GM18861 (cell line): ENCODE measurements around the gene VWF.

Experiments used
- ATAC-seq: cut with Tn5 transposase; IDR thresholded peaks from one replicate; pipeline ENCODE4 v1.9.1; 2021; ENCODE audit not compliant: unreplicated experiment

Gene VWF

GRCh38 chr12:5988659-5989116, 135.8 kb downstream of the VWF start:
- peak; percentile 77 for ATAC-seq

- ATAC-seq, result no peak
These were observed 136.4 kb downstream of the VWF start for GRCh38 chr12:5988088-5988487.

GRCh38 chr12:5987573-5987972, 136.9 kb downstream of the VWF start:
- no peak for ATAC-seq

DNA sequence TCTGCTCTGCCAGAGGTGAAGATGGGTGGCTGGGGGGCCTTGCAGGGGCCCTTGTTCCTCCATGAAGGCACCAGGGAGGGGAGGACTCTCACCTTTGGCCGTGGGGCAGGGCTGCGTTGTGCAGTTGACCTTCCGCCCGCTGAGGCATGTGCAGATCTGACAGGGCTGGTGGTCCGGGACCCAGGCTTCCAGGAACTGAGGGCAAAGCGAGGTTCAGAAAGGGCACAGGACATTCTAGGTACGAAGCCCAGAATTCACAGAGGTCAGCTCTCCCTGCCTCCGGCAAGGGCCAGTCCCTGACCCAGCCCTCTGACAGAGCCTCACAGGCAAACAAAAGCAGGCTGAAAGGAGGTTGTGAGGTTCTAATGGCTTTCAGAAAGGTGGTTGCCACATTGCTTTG, 139.0 kb downstream of the VWF start:
- ATAC-seq, result no peak

DNA sequence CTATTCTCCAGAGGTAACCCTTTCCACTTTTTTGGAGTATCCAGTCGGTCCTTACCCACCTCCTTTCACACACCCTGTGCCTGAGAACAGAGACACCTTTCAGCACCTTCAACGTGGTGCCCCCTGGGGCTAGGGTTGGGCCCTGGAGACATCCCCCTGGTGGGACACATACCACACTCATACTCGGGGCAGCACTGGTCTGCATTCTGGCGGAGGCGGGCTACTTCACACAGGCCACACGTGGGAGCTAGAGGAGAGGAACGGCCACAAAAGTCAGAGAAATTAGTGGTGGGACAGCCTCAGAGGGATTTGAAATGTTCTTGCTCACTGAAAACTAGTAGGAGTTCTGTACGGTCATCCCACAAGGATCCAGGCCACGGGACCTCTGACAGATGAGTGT, 139.6 kb downstream of the VWF start:
- no peak for ATAC-seq

DNA sequence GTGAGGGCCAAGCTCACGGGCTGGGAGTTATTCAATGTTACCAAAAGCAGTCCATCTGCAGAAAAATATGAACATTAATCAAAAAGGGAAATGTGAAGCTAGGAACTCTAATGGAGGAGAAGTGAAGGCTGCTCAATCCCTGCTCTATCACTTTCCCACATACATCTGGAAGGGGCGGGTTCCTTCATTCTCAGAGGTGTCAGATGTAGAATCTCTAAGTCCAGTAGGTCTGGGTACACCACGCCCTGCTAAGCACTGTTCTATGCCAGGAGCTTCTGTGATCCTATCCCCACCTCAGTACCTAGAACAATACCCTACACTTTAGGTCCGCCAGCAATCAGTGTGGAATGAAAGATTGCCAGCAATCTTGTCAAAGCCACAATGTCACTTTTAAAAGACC, 142.4 kb downstream of the VWF start:
- no peak for ATAC-seq

- no peak for ATAC-seq
These were observed 146.9 kb downstream of the VWF start for GRCh38 chr12:5977556-5977955.

DNA sequence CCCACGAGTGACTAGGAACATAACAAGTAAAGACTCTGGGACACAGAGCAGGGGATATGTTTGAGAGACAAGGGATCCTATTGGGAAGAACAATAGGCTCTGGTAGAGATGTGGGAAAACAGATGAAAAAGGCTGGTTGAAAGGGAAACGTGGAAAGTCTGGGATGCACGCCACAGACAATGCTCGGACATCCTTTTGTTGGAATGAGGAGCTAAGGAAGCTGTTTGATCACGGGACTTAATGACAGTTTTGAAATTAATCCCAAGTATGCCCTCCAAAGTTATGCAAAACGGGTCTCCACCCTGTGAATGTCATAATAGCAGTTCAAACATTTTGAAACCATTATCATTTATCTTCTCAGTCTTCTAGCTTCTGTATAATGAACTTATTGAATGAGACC, 147.8 kb downstream of the VWF start:
- no peak for ATAC-seq

GRCh38 chr12:5976196-5976595, 148.3 kb downstream of the VWF start:
- ATAC-seq, result no peak

DNA sequence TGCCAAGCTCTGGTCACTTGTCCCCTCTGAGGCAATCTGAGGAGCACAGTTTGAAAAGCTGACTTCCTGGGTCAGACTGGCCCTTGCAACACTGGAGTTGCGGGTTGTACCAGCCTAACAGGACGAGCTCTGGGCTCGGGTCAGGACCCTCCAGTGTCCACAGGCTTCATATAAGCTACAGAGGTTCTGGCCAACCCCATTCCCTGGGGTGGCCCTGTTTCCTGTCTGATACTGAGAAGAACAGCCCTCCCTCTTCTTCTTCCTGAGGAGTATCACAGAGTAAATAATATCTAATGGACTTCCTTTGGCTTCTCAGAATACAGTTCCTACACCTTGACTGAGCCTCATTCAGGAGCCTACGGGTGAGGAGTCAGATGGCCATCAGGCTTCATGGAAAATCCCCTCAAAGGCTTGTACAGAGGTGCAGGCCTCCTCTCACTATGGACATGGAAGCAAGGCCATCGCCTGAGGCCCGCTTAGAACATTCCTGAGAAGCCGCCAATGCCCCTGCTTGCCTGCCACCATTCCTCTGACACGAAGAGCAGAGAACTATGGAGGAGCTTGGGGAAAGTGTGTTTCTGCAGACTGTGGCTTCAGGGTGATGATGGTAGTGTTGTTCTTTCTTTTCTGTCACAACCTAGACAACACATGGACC, 150.9 kb downstream of the VWF start:
- ATAC-seq, result no peak

DNA sequence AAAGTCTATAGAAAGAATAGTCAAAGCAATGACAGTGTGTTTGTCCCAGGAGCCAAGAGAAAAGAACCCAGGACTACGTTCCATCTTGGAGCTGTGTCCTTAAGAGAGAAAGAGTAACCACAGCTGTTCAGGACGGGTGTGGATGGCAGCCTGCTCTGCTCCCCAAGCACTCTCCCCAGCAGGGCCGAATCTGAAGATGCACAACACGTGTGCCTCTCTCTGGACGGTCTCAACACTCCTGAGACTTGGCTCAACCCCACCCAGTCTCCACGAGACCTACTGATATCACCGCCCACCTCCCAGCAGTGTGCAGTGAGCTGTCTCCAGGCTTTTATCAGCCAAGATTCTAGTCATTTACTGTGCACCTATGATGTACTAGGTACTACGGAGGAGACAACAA, 152.1 kb downstream of the VWF start:
- ATAC-seq, result no peak

DNA sequence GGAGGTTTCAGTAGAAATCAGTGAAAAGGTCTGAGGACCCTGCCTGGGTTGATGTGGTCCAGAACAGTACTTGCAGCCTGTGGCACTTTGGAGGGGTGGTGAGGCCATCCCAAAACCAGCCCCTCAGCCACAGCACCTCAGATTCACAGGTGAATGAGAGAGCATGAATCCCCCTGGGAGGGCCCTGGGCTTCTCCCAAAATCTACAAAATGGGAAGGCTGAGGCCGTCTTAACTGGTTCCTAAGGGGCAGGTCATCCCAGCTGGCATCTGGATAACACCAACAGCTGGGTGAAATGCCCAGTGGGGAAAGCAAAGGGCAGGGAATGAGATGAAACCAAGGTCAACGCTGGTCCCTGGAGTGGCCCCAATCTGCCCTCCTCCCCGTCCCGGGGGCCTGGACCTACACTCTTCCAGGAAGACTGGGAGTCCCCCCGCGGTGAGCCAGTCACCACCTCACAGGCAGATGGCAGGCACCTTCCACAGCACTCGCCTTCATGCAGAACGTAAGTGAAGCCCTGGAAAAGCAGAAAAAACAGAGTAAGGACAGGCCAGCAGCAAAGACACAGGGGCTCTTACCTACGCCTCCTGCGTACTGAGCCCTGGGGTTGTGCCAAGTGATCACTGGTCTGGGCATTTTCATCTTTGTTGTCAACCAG, 153.1 kb downstream of the VWF start:
- no peak for ATAC-seq

DNA sequence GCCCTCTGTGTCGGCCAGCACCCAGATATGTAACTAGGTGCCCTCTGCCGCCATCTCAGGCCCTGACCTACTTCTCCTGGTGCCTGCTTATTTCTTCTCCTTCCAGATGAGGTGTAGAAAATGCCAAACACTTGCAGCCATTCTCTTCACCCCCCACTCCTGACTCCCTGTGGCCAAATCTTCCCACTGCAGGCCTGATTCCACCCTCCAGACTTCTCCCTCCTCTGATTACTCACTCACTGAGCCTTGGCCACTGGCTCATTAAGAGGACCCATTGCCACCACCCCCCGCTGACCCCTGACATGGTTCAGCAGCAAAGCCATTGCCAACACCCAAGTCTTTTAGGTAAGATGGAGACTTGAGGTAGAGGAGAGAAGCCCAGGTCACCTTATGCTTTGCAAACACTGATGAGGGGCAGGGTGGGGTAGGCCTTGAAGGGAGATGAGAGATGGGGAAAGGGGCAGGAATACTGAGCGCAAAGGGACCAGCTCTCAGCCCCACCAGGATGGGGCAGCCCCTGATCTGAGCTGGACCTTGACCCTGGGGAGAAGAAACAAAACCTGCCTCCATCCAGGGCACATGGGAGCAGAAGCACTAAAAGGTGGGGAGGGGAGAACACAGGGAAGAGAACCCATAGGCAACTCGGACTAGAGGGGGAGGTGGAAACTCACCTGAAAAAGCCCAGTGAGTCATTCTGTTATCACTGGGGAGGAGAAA, 154.3 kb downstream of the VWF start:
- ATAC-seq, result no peak

GRCh38 chr12:5969156-5969973, 155.1 kb downstream of the VWF start:
- ATAC-seq, result no peak

GRCh38 chr12:5967645-5968415, 156.6 kb downstream of the VWF start:
- ATAC-seq, result no peak

DNA sequence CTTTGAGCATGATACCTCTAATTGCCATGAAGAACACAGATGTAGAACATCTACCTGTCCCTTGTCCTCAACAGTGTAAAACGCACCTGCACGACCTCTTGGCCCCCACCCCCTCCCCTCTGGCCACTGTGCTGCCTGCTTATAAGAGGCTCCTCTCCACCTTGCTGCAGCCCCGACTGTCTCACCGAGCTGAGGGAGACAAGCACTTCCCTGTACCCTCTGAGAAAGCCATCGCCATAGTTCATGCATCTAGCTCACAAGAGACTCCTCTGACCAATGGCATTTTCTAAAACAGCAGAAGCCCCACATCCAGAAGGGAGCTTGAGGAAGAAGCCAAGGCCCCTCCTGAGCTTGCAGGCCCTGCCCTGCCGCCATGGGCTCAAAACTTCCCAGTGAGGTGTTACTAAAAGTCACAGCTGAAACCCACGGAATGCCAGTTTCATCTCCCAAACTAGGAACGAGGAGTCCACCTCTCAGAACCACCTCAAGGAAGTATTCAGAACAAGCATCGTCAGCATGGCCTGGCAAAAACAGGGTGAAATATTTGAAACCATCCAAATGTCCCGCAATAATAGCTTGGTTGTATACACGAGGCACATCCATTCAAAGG, 157.9 kb downstream of the VWF start:
- ATAC-seq, result no peak

GRCh38 chr12:5965950-5966383, 158.5 kb downstream of the VWF start:
- no peak for ATAC-seq

GRCh38 chr12:5964913-5965900, 159.3 kb downstream of the VWF start:
- no peak for ATAC-seq

- no peak for ATAC-seq
These were observed 161.0 kb downstream of the VWF start for GRCh38 chr12:5963515-5963914.
